Stimulated activated CD4-positive, alpha-beta T cell treated with anti-CD3 and anti-CD28 coated beads, Interleukin-4, amount 100 ng/mL, for 24 hours (primary cell): ENCODE data around the gene TRAF3.
"Not testable (repeated sequence)": the region's sequence is repeated elsewhere in the genome, so short reads cannot be mapped to it uniquely, and the experiment has no call there.

Experiments
- DNase-seq: peaks from one replicate; pipeline ENCODE4 v3.0.0-alpha.2; 2020

TRAF3 gene

GRCh38 chr14:102831163-102831804, 54.0 kb downstream of the TRAF3 start:
- DNase-seq = no peak

GRCh38 chr14:102833341-102833740, 56.1 kb downstream of the TRAF3 start:
- DNase-seq = no peak

GRCh38 chr14:102833991-102834390, 56.7 kb downstream of the TRAF3 start:
- no peak for DNase-seq

GRCh38 chr14:102835959-102836358, 58.7 kb downstream of the TRAF3 start:
- DNase-seq = no peak

- DNase-seq = not testable (repeated sequence)
Measured at GRCh38 chr14:102837120-102837519, 59.9 kb downstream of the TRAF3 start.

- no peak for DNase-seq
Measured at GRCh38 chr14:102838501-102838900, 61.3 kb downstream of the TRAF3 start.

- no peak for DNase-seq
Measured at GRCh38 chr14:102840115-102840514, 62.9 kb downstream of the TRAF3 start.

GRCh38 chr14:102840771-102841528, 63.7 kb downstream of the TRAF3 start:
- no peak for DNase-seq

GRCh38 chr14:102848830-102849525, 71.7 kb downstream of the TRAF3 start:
- no peak for DNase-seq

GRCh38 chr14:102849526-102850379, 72.5 kb downstream of the TRAF3 start:
- no peak for DNase-seq

GRCh38 chr14:102853648-102854047, 76.4 kb downstream of the TRAF3 start:
- no peak for DNase-seq

GRCh38 chr14:102854091-102854703, 76.9 kb downstream of the TRAF3 start:
- DNase-seq = no peak

GRCh38 chr14:102856179-102856578, 78.9 kb downstream of the TRAF3 start:
- DNase-seq = no peak

- DNase-seq = no peak
Measured at GRCh38 chr14:102857444-102857843, 80.2 kb downstream of the TRAF3 start.

- no peak for DNase-seq
Measured at GRCh38 chr14:102859911-102860310, 82.7 kb downstream of the TRAF3 start.

- DNase-seq = no peak
Measured at GRCh38 chr14:102862154-102862773, 85.0 kb downstream of the TRAF3 start.

GRCh38 chr14:102863381-102863780, 86.1 kb downstream of the TRAF3 start:
- DNase-seq = no peak

GRCh38 chr14:102865916-102866315, 88.7 kb downstream of the TRAF3 start:
- DNase-seq = not testable (repeated sequence)

- no peak for DNase-seq
Measured at GRCh38 chr14:102866982-102867761, 89.9 kb downstream of the TRAF3 start.

GRCh38 chr14:102867826-102868580, 90.8 kb downstream of the TRAF3 start:
- DNase-seq = no peak
